IPS-18a (cell line): ENCODE results near the gene CCDC177.
A peak's percentile ranks its signal among the peaks of the same experiment; 100 is the strongest.
"Not testable (repeated sequence)": the region's sequence is repeated elsewhere in the genome, so short reads cannot be mapped to it uniquely, and the experiment has no call there.

Experiments used
- H3K27ac ChIP-seq: one replicate; pipeline ENCODE4 v1.5.1; 2013; ENCODE audit warnings: low read length
- H3K27me3 ChIP-seq: one replicate; pipeline ENCODE4 v1.6.1; 2013; ENCODE audit warnings: mild to moderate bottlenecking, low read length; ENCODE audit not compliant: control insufficient read depth, insufficient read depth
- H3K36me3 ChIP-seq: one replicate; pipeline ENCODE4 v1.6.1; 2013; ENCODE audit warnings: low read depth, low read length; ENCODE audit not compliant: control insufficient read depth
- H3K4me1 ChIP-seq: one replicate; pipeline ENCODE4 v1.6.1; 2013; ENCODE audit warnings: low read depth, low read length; ENCODE audit not compliant: control insufficient read depth
- H3K4me3 ChIP-seq: one replicate; pipeline ENCODE4 v1.5.1; 2013; ENCODE audit warnings: low read length
- H3K9ac ChIP-seq: one replicate; pipeline ENCODE4 v1.6.1; 2013; ENCODE audit warnings: mild to moderate bottlenecking, low read length, moderate library complexity
- H3K9me3 ChIP-seq: one replicate; pipeline ENCODE4 v1.6.1; 2013; ENCODE audit warnings: low read depth, low read length; ENCODE audit not compliant: control insufficient read depth

The CCDC177 gene

GRCh38 chr14:69612783-69613130 lies 38.1 kb upstream of the CCDC177 start:
- H3K4me1 ChIP-seq: peaks cover 15% of the 10 kb centered on the region
- no peaks in the 10 kb centered on the region for H3K9me3 ChIP-seq
- peak overlapping the region; percentile 75 for H3K4me3 ChIP-seq
- H3K27ac ChIP-seq: no peak overlapping the region
- peak overlapping the region; percentile 16 for H3K9ac ChIP-seq
- peaks cover 17% of the 10 kb centered on the region for H3K27me3 ChIP-seq
- H3K36me3 ChIP-seq: no peaks in the 10 kb centered on the region

GRCh38 chr14:69612014-69612782 lies 37.5 kb upstream of the CCDC177 start:
- peak overlapping the region; percentile 16 for H3K9ac ChIP-seq
- peaks cover 17% of the 10 kb centered on the region for H3K27me3 ChIP-seq
- no peaks in the 10 kb centered on the region for H3K36me3 ChIP-seq
- H3K27ac ChIP-seq: no peak overlapping the region
- H3K4me3 ChIP-seq: peak overlapping the region; percentile 75
- H3K4me1 ChIP-seq: peaks cover 15% of the 10 kb centered on the region
- no peaks in the 10 kb centered on the region for H3K9me3 ChIP-seq

GRCh38 chr14:69611172-69612013 lies 36.7 kb upstream of the CCDC177 start, which contains the start of gene SUSD6:
TSS of gene SUSD6 (plus strand) at chr14:69611596. CDS start at chr14:69658593, 46,997 bp downstream.
- peaks cover 17% of the 10 kb centered on the region for H3K27me3 ChIP-seq
- H3K36me3 ChIP-seq: no peaks in the 10 kb centered on the region
- H3K9ac ChIP-seq: peak within 1 kb of the TSS; percentile 19
- no peaks in the 10 kb centered on the region for H3K9me3 ChIP-seq
- H3K27ac ChIP-seq: no peak within 1 kb of the TSS
- peak within 1 kb of the TSS; percentile 75 for H3K4me3 ChIP-seq
- peaks cover 15% of the 10 kb centered on the region for H3K4me1 ChIP-seq

- no peaks in the 10 kb centered on the region for H3K36me3 ChIP-seq
- peak overlapping the region; percentile 19 for H3K9ac ChIP-seq
- H3K27ac ChIP-seq: no peak overlapping the region
- peaks cover 15% of the 10 kb centered on the region for H3K4me1 ChIP-seq
- H3K27me3 ChIP-seq: peaks cover 17% of the 10 kb centered on the region
- H3K4me3 ChIP-seq: peak overlapping the region; percentile 56
- H3K9me3 ChIP-seq: no peaks in the 10 kb centered on the region
These were observed 36.2 kb upstream of the CCDC177 start for GRCh38 chr14:69610874-69611171.

GRCh38 chr14:69610020-69610873 lies 35.6 kb upstream of the CCDC177 start:
- Histone ChIP-seq H3K27ac (no peak overlapping the region), H3K27me3 (peaks cover 17% of the 10 kb centered on the region), H3K9me3 (no peaks in the 10 kb centered on the region), H3K4me3 (peak overlapping the region; percentile 56), H3K36me3 (no peaks in the 10 kb centered on the region), H3K9ac (peak overlapping the region; percentile 19), H3K4me1 (peaks cover 15% of the 10 kb centered on the region)

GRCh38 chr14:69606258-69607184 lies 31.9 kb upstream of the CCDC177 start:
- no peak overlapping the region for H3K27ac ChIP-seq
- no peak overlapping the region for H3K9ac ChIP-seq
- peaks cover 7% of the 10 kb centered on the region for H3K4me1 ChIP-seq
- H3K27me3 ChIP-seq: no peaks in the 10 kb centered on the region
- H3K36me3 ChIP-seq: no peaks in the 10 kb centered on the region
- H3K4me3 ChIP-seq: no peak overlapping the region
- H3K9me3 ChIP-seq: no peaks in the 10 kb centered on the region

GRCh38 chr14:69605738-69606137 lies 31.1 kb upstream of the CCDC177 start:
- Histone ChIP-seq H3K4me1 (peaks cover 6% of the 10 kb centered on the region), H3K9ac (no peak overlapping the region), H3K9me3 (no peaks in the 10 kb centered on the region), H3K4me3 (no peak overlapping the region), H3K36me3 (no peaks in the 10 kb centered on the region), H3K27ac (no peak overlapping the region), H3K27me3 (no peaks in the 10 kb centered on the region)

GRCh38 chr14:69600304-69600891 lies 25.7 kb upstream of the CCDC177 start:
- no peak overlapping the region for H3K27ac ChIP-seq
- no peak overlapping the region for H3K9ac ChIP-seq
- H3K4me1 ChIP-seq: no peaks in the 10 kb centered on the region
- no peaks in the 10 kb centered on the region for H3K27me3 ChIP-seq
- H3K9me3 ChIP-seq: no peaks in the 10 kb centered on the region
- no peaks in the 10 kb centered on the region for H3K36me3 ChIP-seq
- H3K4me3 ChIP-seq: no peak overlapping the region

GRCh38 chr14:69599431-69599830 lies 24.8 kb upstream of the CCDC177 start:
- H3K27ac ChIP-seq, H3K9me3 ChIP-seq, H3K36me3 ChIP-seq, H3K27me3 ChIP-seq, H3K4me3 ChIP-seq, H3K9ac ChIP-seq, H3K4me1 ChIP-seq: not testable (repeated sequence)

- Histone ChIP-seq H3K4me3 (no peak overlapping the region), H3K36me3 (no peaks in the 10 kb centered on the region), H3K27ac (no peak overlapping the region), H3K27me3 (no peaks in the 10 kb centered on the region), H3K4me1 (no peaks in the 10 kb centered on the region), H3K9ac (no peak overlapping the region), H3K9me3 (no peaks in the 10 kb centered on the region)
These were observed 20.7 kb upstream of the CCDC177 start for GRCh38 chr14:69595336-69595735.
